Suprapubic skin (tissue), 4 donors: Measurements from ENCODE around the gene STN1. TPM values are rescaled to one million over a fixed set of nuclear protein-coding genes. Genes with fewer than 3 reads are reported as not detected.

ENCODE experiments used
- DNase-seq, 2 donors: peaks; one replicate each; pipeline ENCODE4 v3.0.0-alpha.2; 2019; ENCODE audit warnings: low spot score in 2 of 2
- H3K27ac ChIP-seq: fragments of 200-600 bp; sonication (generic); one replicate; pipeline ENCODE4 v1.5.1; 2019
- H3K27me3 ChIP-seq: fragments of 200-600 bp; sonication (generic); one replicate; pipeline ENCODE4 v1.5.1; 2019
- H3K36me3 ChIP-seq: fragments of 200-600 bp; sonication (generic); one replicate; pipeline ENCODE4 v1.5.1; 2019
- H3K4me1 ChIP-seq: fragments of 200-600 bp; sonication (generic); one replicate; pipeline ENCODE4 v1.5.1; 2019
- H3K4me3 ChIP-seq: fragments of 200-600 bp; sonication (generic); one replicate; pipeline ENCODE4 v1.5.1; 2019; ENCODE audit warnings: mild to moderate bottlenecking
- H3K9me3 ChIP-seq: fragments of 200-600 bp; sonication (generic); one replicate; pipeline ENCODE4 v1.5.1; 2019
- EP300 ChIP-seq: sonication (generic); formaldehyde crosslinking; IDR thresholded peaks from one replicate; pipeline ENCODE4 v1.6.1; 2017; ENCODE audit warnings: antibody characterized with exemption
- POLR2A ChIP-seq, 2 donors: fragments of 450-650 bp; IDR thresholded peaks; one replicate each; pipeline ENCODE4 v1.6.1; 2017; ENCODE audit warnings: antibody characterized with exemption in 2 of 2, mild to moderate bottlenecking in 2 of 2, moderate library complexity in 2 of 2
- POLR2AphosphoS5 ChIP-seq, 3 donors: sonication (generic); formaldehyde crosslinking; IDR thresholded peaks; one replicate each; pipeline ENCODE4 v1.6.1; 2017; ENCODE audit warnings: antibody characterized with exemption in 3 of 3
- WGBS: methylation state at CpG from one replicate; pipeline ENCODE4 v1.1.5; 2018; 5-methylcytosine and 5-hydroxymethylcytosine counted together
- total RNA-seq, 4 donors: library from RNA; depleted of rRNA; stranded (reverse); fragments of >200 nt; gene quantifications; one replicate each; pipeline ENCODE4 v1.1.0, GENCODE V29; 2016
- TF ChIP-seq, protein P1 (sequence below), 2 donors: fragments of 200-600 bp in 1 of 2; fragments of 450-650 bp in 1 of 2; sonication (generic) in 1 of 2; IDR thresholded peaks; one replicate each; pipeline ENCODE4 v1.5.1; 2016 to 2019; ENCODE audit warnings: antibody characterized with exemption in 2 of 2, mild to moderate bottlenecking in 1 of 2, moderate library complexity in 1 of 2

STN1 gene
- total RNA-seq, 4 donors from 2014 or later, result 13.8 to 24.8 (median 22.9) TPM

GRCh38 chr10:103843854-103844570 is 74.0 kb downstream of the STN1 start:
- no peak for DNase-seq
- WGBS, result 40% methylated on average over 3 of the region's 6 CpGs

GRCh38 chr10:103843045-103843444 is 74.9 kb downstream of the STN1 start:
- no peaks in the 10 kb centered on the region for H3K36me3 ChIP-seq
- H3K27ac ChIP-seq, result peak overlapping the region; percentile 25
- 64% methylated on average over 3 of the region's 3 CpGs for WGBS
- TF ChIP-seq EP300 (no peak), POLR2AphosphoS5 (IDR thresholded peaks at IDR 0.05) (no peak), POLR2A (IDR thresholded peaks at IDR 0.05) (no peak)
- TF ChIP-seq, protein P1, sequence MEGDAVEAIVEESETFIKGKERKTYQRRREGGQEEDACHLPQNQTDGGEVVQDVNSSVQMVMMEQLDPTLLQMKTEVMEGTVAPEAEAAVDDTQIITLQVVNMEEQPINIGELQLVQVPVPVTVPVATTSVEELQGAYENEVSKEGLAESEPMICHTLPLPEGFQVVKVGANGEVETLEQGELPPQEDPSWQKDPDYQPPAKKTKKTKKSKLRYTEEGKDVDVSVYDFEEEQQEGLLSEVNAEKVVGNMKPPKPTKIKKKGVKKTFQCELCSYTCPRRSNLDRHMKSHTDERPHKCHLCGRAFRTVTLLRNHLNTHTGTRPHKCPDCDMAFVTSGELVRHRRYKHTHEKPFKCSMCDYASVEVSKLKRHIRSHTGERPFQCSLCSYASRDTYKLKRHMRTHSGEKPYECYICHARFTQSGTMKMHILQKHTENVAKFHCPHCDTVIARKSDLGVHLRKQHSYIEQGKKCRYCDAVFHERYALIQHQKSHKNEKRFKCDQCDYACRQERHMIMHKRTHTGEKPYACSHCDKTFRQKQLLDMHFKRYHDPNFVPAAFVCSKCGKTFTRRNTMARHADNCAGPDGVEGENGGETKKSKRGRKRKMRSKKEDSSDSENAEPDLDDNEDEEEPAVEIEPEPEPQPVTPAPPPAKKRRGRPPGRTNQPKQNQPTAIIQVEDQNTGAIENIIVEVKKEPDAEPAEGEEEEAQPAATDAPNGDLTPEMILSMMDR (IDR thresholded peaks at IDR 0.05), result no peak
- H3K4me3 ChIP-seq, result no peak overlapping the region
- H3K9me3 ChIP-seq, result no peaks in the 10 kb centered on the region
- no peaks in the 10 kb centered on the region for H3K27me3 ChIP-seq
- H3K4me1 ChIP-seq, result peaks cover 66% of the 10 kb centered on the region
- DNase-seq, result no peak

More at GRCh38 chr10:103843854-103844570, 74.0 kb downstream of the STN1 start:
- H3K27me3 ChIP-seq, result no peaks in the 10 kb centered on the region
- peaks cover 64% of the 10 kb centered on the region for H3K4me1 ChIP-seq
- no peaks in the 10 kb centered on the region for H3K36me3 ChIP-seq
- TF ChIP-seq EP300 (no peak), POLR2AphosphoS5 (IDR thresholded peaks at IDR 0.05) (no peak), POLR2A (IDR thresholded peaks at IDR 0.05) (no peak)
- TF ChIP-seq, protein P1 (IDR thresholded peaks at IDR 0.05), result no peak
- no peaks in the 10 kb centered on the region for H3K9me3 ChIP-seq
- peak overlapping the region; percentile 27 for H3K27ac ChIP-seq
- no peak overlapping the region for H3K4me3 ChIP-seq

DNA sequence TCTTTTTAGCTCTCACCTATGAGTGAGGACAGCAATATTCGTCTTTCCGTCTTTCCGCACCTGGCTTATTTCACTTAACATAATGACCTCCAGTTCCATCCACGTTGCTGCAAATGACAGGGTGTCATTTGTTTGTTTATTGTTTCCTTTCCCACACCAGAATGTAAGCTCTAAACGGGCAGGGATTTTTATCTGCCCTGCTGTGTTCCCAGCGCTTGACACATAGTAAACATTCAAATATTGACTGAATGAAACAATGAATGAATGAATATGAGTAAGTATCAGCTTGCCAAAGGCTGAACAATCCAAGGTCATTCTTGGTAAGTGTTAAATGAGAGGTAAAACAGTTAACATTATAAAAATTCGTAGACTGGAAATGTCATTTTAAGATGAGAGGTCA is 75.4 kb downstream of the STN1 start:
- Histone ChIP-seq H3K9me3 (no peaks in the 10 kb centered on the region), H3K4me1 (peaks cover 69% of the 10 kb centered on the region), H3K27me3 (no peaks in the 10 kb centered on the region), H3K27ac (no peak overlapping the region), H3K4me3 (no peak overlapping the region), H3K36me3 (no peaks in the 10 kb centered on the region)
- DNase-seq, result no peak
- 60% methylated on average over 6 of the region's 7 CpGs for WGBS
- TF ChIP-seq POLR2A (IDR thresholded peaks at IDR 0.05), result no peak
- no peak for TF ChIP-seq POLR2AphosphoS5 (IDR thresholded peaks at IDR 0.05)
- TF ChIP-seq EP300, result no peak
- TF ChIP-seq, protein P1 (IDR thresholded peaks at IDR 0.05), result no peak

DNA sequence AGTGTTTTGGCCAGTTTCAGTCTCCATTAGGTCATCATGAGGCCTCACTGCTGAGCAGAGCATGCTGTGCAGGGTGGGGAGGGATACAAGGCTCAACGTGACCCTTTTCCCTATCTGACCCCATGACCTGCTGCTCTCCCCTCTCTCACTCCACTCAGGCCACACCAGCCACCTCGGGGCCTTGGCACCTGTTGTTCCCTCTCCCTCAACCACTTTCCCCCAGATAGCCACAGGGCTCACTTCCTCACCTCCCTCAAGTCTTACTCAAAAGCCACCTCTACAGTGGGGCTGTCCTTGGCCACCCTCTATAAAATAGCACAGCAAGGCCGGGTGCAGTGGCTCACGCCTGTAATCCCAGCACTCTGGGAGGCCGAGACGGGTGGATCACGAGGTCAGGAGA is 76.5 kb downstream of the STN1 start:
- Histone ChIP-seq H3K4me3 (no peak overlapping the region), H3K27ac (no peak overlapping the region), H3K4me1 (peaks cover 76% of the 10 kb centered on the region), H3K27me3 (no peaks in the 10 kb centered on the region), H3K9me3 (no peaks in the 10 kb centered on the region), H3K36me3 (no peaks in the 10 kb centered on the region)
- DNase-seq, result peak; percentile 38 to 52
- TF ChIP-seq POLR2AphosphoS5 (IDR thresholded peaks at IDR 0.05) (no peak), EP300 (no peak), POLR2A (IDR thresholded peaks at IDR 0.05) (no peak)
- TF ChIP-seq, protein P1 (IDR thresholded peaks at IDR 0.05), result no peak
- WGBS, result 86% methylated on average over 7 of the region's 7 CpGs

- no peak overlapping the region for H3K27ac ChIP-seq
- no peaks in the 10 kb centered on the region for H3K27me3 ChIP-seq
- peaks cover 79% of the 10 kb centered on the region for H3K4me1 ChIP-seq
- 76% methylated on average over 4 of the region's 4 CpGs for WGBS
- H3K4me3 ChIP-seq, result no peak overlapping the region
- DNase-seq, result no peak
- TF ChIP-seq POLR2AphosphoS5 (IDR thresholded peaks at IDR 0.05), result no peak
- TF ChIP-seq POLR2A (IDR thresholded peaks at IDR 0.05), result no peak
- no peak for TF ChIP-seq EP300
- TF ChIP-seq, protein P1 (IDR thresholded peaks at IDR 0.05), result no peak
- H3K9me3 ChIP-seq, result no peaks in the 10 kb centered on the region
- no peaks in the 10 kb centered on the region for H3K36me3 ChIP-seq
Observed at GRCh38 chr10:103840740-103841070, 77.3 kb downstream of the STN1 start.
